Gastroesophageal sphincter (tissue), 3 donors: ENCODE results near the gene NEURL1.

Experiments
- CTCF ChIP-seq, 4 experiments: fragments of 200-600 bp in 2 of 4; fragments of 450-650 bp in 2 of 4; sonication (generic) in 1 of 4; IDR thresholded peaks; one replicate each; pipeline ENCODE4 v1.5.1; 2017 to 2019; ENCODE audit warnings: antibody characterized with exemption in 4 of 4, mild to moderate bottlenecking in 2 of 4, moderate library complexity in 2 of 4
- POLR2A ChIP-seq, 2 donors: fragments of 450-650 bp; IDR thresholded peaks; one replicate each; pipeline ENCODE4 v1.6.1; 2017; ENCODE audit warnings: antibody characterized with exemption in 2 of 2, mild to moderate bottlenecking in 2 of 2, moderate library complexity in 1 of 2

- TF ChIP-seq CTCF (IDR thresholded peaks at IDR 0.05) = no peak
- no peak for TF ChIP-seq POLR2A (IDR thresholded peaks at IDR 0.05)
These were observed 35.5 kb upstream of the NEURL1 start for GRCh38 chr10:103457896-103458583.
